Measurements from ENCODE around the gene IL1B.

DNA sequence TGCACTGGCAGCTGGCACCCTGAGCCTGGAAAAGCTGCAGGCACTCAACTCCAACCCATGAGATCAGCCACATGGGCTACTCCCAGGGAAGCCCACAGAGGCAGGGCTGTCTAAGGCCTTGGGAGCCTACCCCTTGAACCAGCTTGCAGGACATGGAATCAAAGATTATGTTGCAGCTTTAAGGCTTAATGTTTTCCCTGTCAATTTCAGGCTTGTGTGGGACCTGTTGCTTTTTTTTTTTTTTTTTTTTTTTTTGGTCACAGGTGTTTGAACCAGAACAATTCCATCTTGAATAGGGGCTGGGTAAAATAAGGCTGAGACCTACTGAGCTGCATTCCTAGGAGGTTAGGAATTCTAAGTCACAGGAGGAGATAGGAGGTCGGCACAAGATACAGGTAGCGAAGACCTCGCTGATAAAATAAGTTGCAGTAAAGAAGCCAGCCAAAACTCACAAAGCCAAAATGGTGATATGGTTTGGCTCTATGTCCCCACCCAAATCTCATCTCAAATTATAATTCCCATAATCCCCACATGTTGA lies 44.8 kb downstream of the IL1B start:
- TF ChIP-seq, protein P1, sequence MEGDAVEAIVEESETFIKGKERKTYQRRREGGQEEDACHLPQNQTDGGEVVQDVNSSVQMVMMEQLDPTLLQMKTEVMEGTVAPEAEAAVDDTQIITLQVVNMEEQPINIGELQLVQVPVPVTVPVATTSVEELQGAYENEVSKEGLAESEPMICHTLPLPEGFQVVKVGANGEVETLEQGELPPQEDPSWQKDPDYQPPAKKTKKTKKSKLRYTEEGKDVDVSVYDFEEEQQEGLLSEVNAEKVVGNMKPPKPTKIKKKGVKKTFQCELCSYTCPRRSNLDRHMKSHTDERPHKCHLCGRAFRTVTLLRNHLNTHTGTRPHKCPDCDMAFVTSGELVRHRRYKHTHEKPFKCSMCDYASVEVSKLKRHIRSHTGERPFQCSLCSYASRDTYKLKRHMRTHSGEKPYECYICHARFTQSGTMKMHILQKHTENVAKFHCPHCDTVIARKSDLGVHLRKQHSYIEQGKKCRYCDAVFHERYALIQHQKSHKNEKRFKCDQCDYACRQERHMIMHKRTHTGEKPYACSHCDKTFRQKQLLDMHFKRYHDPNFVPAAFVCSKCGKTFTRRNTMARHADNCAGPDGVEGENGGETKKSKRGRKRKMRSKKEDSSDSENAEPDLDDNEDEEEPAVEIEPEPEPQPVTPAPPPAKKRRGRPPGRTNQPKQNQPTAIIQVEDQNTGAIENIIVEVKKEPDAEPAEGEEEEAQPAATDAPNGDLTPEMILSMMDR (IDR thresholded peaks at IDR 0.05), result no peak
- no peak for TF ChIP-seq POLR2A (IDR thresholded peaks at IDR 0.05)
